SIG-M5 (cell line): ENCODE results near the gene TMCC3.

ENCODE experiments used
- DNase-seq: peaks from one replicate; lab custom pipeline; 2025; lab: John Stamatoyannopoulos, UW

Gene TMCC3

GRCh38 chr12:94532490-94533422 lies 117.6 kb downstream of the TMCC3 start:
- DNase-seq, result no peak

- no peak for DNase-seq
These were observed 119.1 kb downstream of the TMCC3 start for GRCh38 chr12:94531196-94531720.

GRCh38 chr12:94525951-94526350 lies 124.4 kb downstream of the TMCC3 start:
- no peak for DNase-seq
